ENCODE measurements around the gene PPM1H.

GRCh38 chr12:62772416-62772955 lies 162.5 kb downstream of the PPM1H start:
- TF ChIP-seq CTCF (conservative IDR thresholded peaks at IDR 0.05; ENCODE audit: low read depth, low read length), result no peak
- TF ChIP-seq EZH2 (IDR thresholded peaks at IDR 0.05; ENCODE audit: borderline replicate concordance, low read depth, low read length, poor library complexity, severe bottlenecking), result no peak

Data from A673 (cell line).